Smooth muscle cell of the umbilical artery (primary cell): ENCODE data around the gene ATP5F1E. TPM values are rescaled to one million over a fixed set of nuclear protein-coding genes. Genes with fewer than 3 reads are reported as not detected.

Source experiments
- total RNA-seq: library from RNA; depleted of rRNA; stranded (reverse); fragments of >200 nt; gene quantifications from 2 replicates; pipeline ENCODE4 v1.2.3, GENCODE V29; 2014

The ATP5F1E gene
- 19.4 and 23.8 TPM in 2 replicates for total RNA-seq

DNA sequence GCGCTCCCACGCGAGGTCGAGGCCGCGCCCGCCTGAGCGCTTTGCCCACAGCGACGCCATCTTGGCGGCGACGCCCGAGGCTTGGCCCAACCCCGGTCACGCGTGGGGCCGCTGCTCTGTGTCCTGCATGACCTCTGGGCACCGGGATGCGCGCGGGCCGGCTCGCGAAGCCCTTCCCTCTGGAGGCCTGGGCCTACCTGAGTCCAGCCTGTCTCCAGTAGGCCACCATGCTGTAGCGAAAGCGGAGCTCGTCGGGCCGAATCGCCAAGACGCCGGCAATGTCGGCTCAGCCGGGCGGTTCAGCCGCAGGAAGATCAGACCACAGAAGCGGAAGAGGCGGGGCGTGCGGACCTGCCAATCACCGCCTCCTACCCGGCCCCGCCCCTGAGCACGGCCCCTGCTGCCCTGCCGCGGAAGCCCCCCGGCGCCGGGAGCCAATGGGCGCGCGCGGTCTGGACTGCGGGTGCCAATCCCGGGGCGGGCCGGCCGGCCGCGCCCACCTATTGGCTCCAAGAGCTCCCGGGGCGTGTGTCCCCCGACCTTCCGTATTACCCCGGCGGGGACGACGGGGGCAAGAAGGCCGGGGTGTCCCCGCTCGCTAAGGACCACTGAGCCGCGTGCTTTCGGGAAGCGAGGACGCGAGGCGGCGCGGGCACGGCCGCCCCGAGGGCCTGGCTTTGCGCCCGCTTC, at the start of gene ATP5F1E:
Gene ATP5F1E, minus strand, starts transcription at position 313 of the 690 bp plus-strand sequence. Its CDS starts 84 bp downstream, at position 229.

GRCh38 chr20:59042151-59042795, 10.1 kb upstream of the ATP5F1E start, which contains the start of gene PRELID3B:
TSS of gene PRELID3B (minus strand) at chr20:59042786. CDS start at chr20:59042730, 56 bp downstream.

DNA sequence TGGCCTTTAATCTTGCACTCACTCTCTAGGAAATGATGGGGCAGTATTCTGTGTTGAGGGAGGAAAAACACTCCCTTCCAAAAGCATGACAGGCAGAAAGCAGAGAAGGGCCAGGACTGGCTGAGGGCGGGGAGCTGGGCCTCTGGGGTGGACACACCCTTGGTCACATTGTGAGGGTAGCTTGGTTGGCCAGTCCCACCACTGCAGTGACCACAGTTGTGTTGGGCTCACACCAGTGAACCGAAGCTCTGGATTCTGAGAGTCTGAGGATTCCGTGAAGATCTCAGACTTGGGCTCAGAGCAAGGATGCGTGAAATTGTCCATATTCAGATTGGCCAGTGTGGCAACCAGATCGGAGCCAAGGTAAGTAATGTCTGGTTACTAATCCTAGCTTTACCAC, 12.9 kb downstream of the ATP5F1E start, which contains the start of gene TUBB1:
Gene TUBB1, plus strand, starts transcription at position 213 of the 400 bp plus-strand sequence. Its CDS starts 94 bp downstream, at position 307.

DNA sequence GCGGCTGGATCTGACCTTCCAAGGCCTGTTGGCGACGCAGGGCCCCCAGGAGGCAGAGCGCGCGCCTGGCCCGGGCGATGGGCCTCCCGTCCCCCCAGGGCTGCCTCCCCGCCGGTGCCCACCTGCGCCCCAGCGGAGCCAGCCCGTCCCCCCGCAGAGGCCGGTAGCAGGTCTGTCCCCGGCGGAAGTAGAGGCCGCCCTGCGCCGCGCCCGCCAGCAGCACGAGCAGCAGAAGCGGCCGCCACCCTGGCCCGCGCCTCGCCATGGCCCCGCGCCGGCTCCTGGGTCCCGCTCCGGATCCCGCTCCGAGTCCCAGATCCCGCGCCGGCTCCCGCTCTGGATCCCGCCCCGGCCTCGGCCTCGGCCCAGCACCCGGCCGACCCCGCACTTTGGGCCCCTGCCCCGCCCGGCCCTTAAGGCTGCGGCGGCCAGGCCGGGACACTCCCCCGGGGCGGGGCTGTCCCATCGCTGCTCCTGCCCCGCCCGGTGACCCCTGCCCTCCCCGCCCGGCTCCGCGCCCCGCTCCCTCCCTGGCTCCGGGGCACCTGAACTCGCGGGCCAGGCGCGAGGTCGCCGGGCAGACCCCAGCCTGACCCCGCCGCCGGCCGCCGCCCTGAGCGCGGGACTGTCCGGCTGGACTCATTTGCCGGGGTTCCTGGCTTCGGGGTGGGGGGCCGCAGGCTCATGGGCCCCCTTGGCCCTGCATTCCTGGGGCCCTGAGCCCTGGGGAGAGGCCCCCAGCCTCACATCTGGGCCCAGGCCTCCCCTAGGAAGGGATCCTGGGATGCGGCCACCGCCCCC, 25.1 kb downstream of the ATP5F1E start, which contains the start of gene CTSZ:
Gene CTSZ, minus strand, starts transcription at position 391 of the 801 bp plus-strand sequence. Its CDS starts 126 bp downstream, at position 265.

DNA sequence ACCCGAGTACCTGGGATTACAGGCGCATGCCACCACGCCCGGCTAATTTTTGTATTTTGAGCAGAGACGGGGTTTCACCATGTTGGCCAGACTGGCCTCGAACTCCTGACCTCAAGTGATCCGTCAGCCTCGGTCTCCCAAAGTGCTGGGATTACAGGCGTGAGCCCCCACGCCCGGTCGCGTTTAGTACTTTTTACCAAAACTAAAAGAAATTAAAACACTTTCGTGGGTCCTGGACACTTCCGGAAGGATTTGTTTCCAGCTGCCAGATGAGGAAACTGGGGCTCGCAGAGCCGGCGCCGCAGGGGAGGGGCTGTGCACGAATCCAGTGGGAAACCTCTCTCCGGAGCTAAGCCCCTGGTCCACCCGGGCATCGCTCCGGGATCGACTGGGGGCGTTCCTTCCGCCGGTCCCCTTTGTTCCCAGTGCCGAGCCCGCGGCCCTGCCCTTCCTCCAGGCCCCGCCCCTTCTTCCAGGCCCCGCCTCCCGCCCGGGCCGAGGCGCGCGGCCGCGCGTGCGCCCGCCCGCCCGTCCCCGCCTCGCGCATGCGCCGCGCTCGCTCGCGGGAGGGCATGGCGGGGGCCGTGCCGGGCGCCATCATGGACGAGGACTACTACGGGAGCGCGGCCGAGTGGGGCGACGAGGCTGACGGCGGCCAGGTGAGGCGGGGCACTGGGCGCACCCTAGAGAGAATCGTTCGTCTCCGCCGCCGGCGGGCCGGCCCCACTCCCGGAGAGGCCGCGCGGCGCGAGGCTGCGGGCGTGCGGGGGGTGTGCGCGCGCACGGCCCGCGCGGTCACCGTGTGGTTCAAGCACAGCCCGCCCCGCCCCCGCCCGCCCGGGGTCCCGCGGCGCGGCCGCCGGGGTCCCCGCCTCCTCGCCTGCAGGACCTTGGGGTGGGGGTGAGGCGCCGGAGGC, 51.2 kb downstream of the ATP5F1E start, which contains the start of gene NELFCD:
Gene NELFCD, plus strand, starts transcription at position 546 of the 917 bp plus-strand sequence. Its CDS starts 54 bp downstream, at position 600.

Other genes starting within 250 kb of the ATP5F1E start
- 0.89 and 1.5 TPM in 2 replicates for gene GNAS-AS1, start 181.4 kb downstream of the ATP5F1E start, total RNA-seq
- gene GNAS, start 179.6 kb downstream of the ATP5F1E start, total RNA-seq: 426 and 713 TPM in 2 replicates
- 32.4 and 51.3 TPM in 2 replicates for gene NELFCD, start 51.1 kb downstream of the ATP5F1E start, total RNA-seq
- gene CTSZ, start 25.1 kb downstream of the ATP5F1E start, total RNA-seq: 301 and 438 TPM in 2 replicates
- not detected in 2 replicates for gene TUBB1, start 12.9 kb downstream of the ATP5F1E start, total RNA-seq
- gene PRELID3B, start 10.5 kb upstream of the ATP5F1E start, total RNA-seq: 65.9 and 78.7 TPM in 2 replicates
- gene ZNF831, start 131.5 kb upstream of the ATP5F1E start, total RNA-seq: not detected in 2 replicates